IMR-90 (cell line): Measurements from ENCODE around the gene SYPL2. TPM values are rescaled to one million over a fixed set of nuclear protein-coding genes. Genes with fewer than 3 reads are reported as not detected.

Experiments used
- ATAC-seq: fragments of 200-7000 bp; cut with Tn5 transposase; 2 replicates; pipeline ENCODE4 v1.9.1; 2020; ENCODE audit warnings: low read depth, mild to moderate bottlenecking, moderate library complexity
- BruUV-seq: library from RNA; stranded (reverse); fragments of 400-500 nt; replicated peaks from 2 replicates; lab custom pipeline; 2021; lab: Mats Ljungman, UMichigan
- CTCF ChIA-PET: fragments of 300-600 bp; formaldehyde crosslinking; extraction: SDS; loops from one replicate; lab custom pipeline; 2021; ENCODE audit warnings: antibody characterized with exemption; lab: Yijun Ruan, JAX
- POLR2A ChIA-PET: fragments of 300-600 bp; sonication (Branson Sonifier 250); formaldehyde crosslinking; loops from one replicate; lab custom pipeline; 2022; ENCODE audit warnings: antibody characterized with exemption; ENCODE audit not compliant: unreplicated experiment; lab: Charles Lee
- DNase-seq: peaks from one replicate; pipeline ENCODE4 v3.0.0; 2013
- H2AFZ ChIP-seq: replicated peaks from 2 replicates; pipeline ENCODE3; 2013; ENCODE audit warnings: low read length, mild to moderate bottlenecking; ENCODE audit not compliant: poor library complexity
- H2AK5ac ChIP-seq: 2 replicates; pipeline ENCODE4 v1.6.1; 2013; ENCODE audit warnings: low read depth, low read length, inconsistent platforms
- H2AK9ac ChIP-seq: replicated peaks from 2 replicates; pipeline ENCODE3; 2013; ENCODE audit warnings: mild to moderate bottlenecking, low read depth, low read length, moderate library complexity; ENCODE audit not compliant: poor library complexity
- H2BK120ac ChIP-seq: 2 replicates; pipeline ENCODE4 v1.6.1; 2013; ENCODE audit warnings: low read depth, low read length, inconsistent platforms
- H2BK15ac ChIP-seq: 3 replicates; pipeline ENCODE4 v1.6.1; 2013; ENCODE audit warnings: low read depth, low read length, inconsistent platforms
- H2BK20ac ChIP-seq: 2 replicates; pipeline ENCODE4 v1.6.1; 2013; ENCODE audit warnings: low read depth, mild to moderate bottlenecking, inconsistent platforms, low read length, moderate library complexity
- H2BK5ac ChIP-seq: 2 replicates; pipeline ENCODE4 v1.6.1; 2013; ENCODE audit warnings: mild to moderate bottlenecking, low read depth, low read length, inconsistent platforms; ENCODE audit not compliant: poor library complexity, severe bottlenecking
- H3K14ac ChIP-seq: replicated peaks from 2 replicates; pipeline ENCODE4 v1.6.1; 2013; ENCODE audit warnings: low read depth, low read length, inconsistent platforms
- H3K18ac ChIP-seq: 2 replicates; pipeline ENCODE4 v1.6.1; 2013; ENCODE audit warnings: low read depth, low read length, control low read depth
- H3K23ac ChIP-seq: 2 replicates; pipeline ENCODE4 v1.6.1; 2013; ENCODE audit warnings: low read depth, low read length, inconsistent platforms
- H3K27ac ChIP-seq: 2 replicates; pipeline ENCODE4 v1.5.1; 2013; ENCODE audit warnings: mild to moderate bottlenecking, control low read depth, low read length; ENCODE audit not compliant: insufficient read depth
- H3K27me3 ChIP-seq: 2 replicates; pipeline ENCODE4 v1.6.1; 2013; ENCODE audit warnings: low read length; ENCODE audit not compliant: control insufficient read depth, insufficient read depth
- H3K36me3 ChIP-seq: 2 replicates; pipeline ENCODE4 v1.6.1; 2013; ENCODE audit warnings: low read length, mixed read lengths; ENCODE audit not compliant: control insufficient read depth, insufficient read depth
- H3K4ac ChIP-seq: 2 replicates; pipeline ENCODE4 v1.6.1; 2013; ENCODE audit warnings: low read depth, low read length, inconsistent platforms
- H3K4me1 ChIP-seq: 2 replicates; pipeline ENCODE4 v1.6.1; 2013; ENCODE audit warnings: low read length, mixed read lengths; ENCODE audit not compliant: control insufficient read depth, insufficient read depth
- H3K4me2 ChIP-seq: 2 replicates; pipeline ENCODE4 v1.6.1; 2013; ENCODE audit warnings: low read depth, mild to moderate bottlenecking, control low read depth, low read length, moderate library complexity
- H3K4me3 ChIP-seq: 2 replicates; pipeline ENCODE4 v1.5.1; 2013; ENCODE audit warnings: low read depth, mild to moderate bottlenecking, control low read depth, low read length, moderate library complexity; ENCODE audit not compliant: insufficient read depth
- H3K56ac ChIP-seq: 2 replicates; pipeline ENCODE4 v1.6.1; 2013; ENCODE audit warnings: low read length, inconsistent platforms; ENCODE audit not compliant: insufficient read depth; ENCODE audit errors: extremely low read depth
- H3K79me1 ChIP-seq, 2 experiments: 2 replicates each; pipeline ENCODE4 v1.6.1; 2013; ENCODE audit warnings: low read length in 2 of 2, inconsistent platforms in 1 of 2, low read depth in 1 of 2
- H3K9ac ChIP-seq: 2 replicates; pipeline ENCODE4 v1.6.1; 2013; ENCODE audit warnings: low read depth, low read length, control low read depth
- H3K9me1 ChIP-seq: 2 replicates; pipeline ENCODE4 v1.6.1; 2013; ENCODE audit warnings: low read length, inconsistent platforms; ENCODE audit not compliant: insufficient read depth
- H3K9me3 ChIP-seq: 2 replicates; pipeline ENCODE4 v1.6.1; 2013; ENCODE audit warnings: low read length; ENCODE audit not compliant: control insufficient read depth, insufficient read depth
- H4K20me1 ChIP-seq: 2 replicates; pipeline ENCODE4 v1.6.1; 2013; ENCODE audit warnings: low read length, inconsistent platforms; ENCODE audit not compliant: insufficient read depth
- H4K5ac ChIP-seq: 2 replicates; pipeline ENCODE4 v1.6.1; 2013; ENCODE audit warnings: mild to moderate bottlenecking, low read depth, low read length, control low read depth
- H4K8ac ChIP-seq, 2 experiments: 2 replicates each; pipeline ENCODE4 v1.6.1; 2013; ENCODE audit warnings: low read depth in 2 of 2, low read length in 2 of 2, control low read depth in 1 of 2, inconsistent platforms in 1 of 2
- H4K91ac ChIP-seq: 2 replicates; pipeline ENCODE4 v1.6.1; 2013; ENCODE audit warnings: low read depth, low read length, inconsistent platforms; ENCODE audit not compliant: insufficient read depth
- CTCF ChIP-seq: conservative IDR thresholded peaks from 2 replicates; pipeline ENCODE4 v1.5.1; 2012; ENCODE audit warnings: mild to moderate bottlenecking, low read depth, low read length, improper control_type of control experiment
- NFE2L2 ChIP-seq: fragments of 150-350 bp; IDR thresholded peaks from 2 replicates; pipeline ENCODE4 v1.6.1; 2016; ENCODE audit warnings: low read depth, mild to moderate bottlenecking, low read length
- POLR2A ChIP-seq: IDR thresholded peaks from 2 replicates; pipeline ENCODE4 v1.6.1; 2012; ENCODE audit warnings: mild to moderate bottlenecking, low read depth, low read length
- RAD21 ChIP-seq: IDR thresholded peaks from 2 replicates; pipeline ENCODE4 v1.6.1; 2012; ENCODE audit warnings: low read length, improper control_type of control experiment
- RCOR1 ChIP-seq: IDR thresholded peaks from 2 replicates; pipeline ENCODE4 v1.6.1; 2012; ENCODE audit warnings: mild to moderate bottlenecking, low read length, improper control_type of control experiment; ENCODE audit not compliant: insufficient replicate concordance
- WGBS, 2 experiments: methylation state at CpG; one replicate each; pipeline versions ENCODE4 v1.1.5 to v1.1.7; 2013; ENCODE audit warnings: missing lambda C conversion rate in 2 of 2; ENCODE audit not compliant: insufficient read length in 1 of 2; ENCODE audit errors: extremely low coverage in 2 of 2; 5-methylcytosine and 5-hydroxymethylcytosine counted together
- dilution Hi-C: fragments of 300-500 bp; cut with HindIII; formaldehyde crosslinking; loops from one replicate; pipeline ENCODE4 v1.14.3; 2018; ENCODE audit warnings: low sequenced_read_pairs; ENCODE audit not compliant: unreplicated experiment
- in situ Hi-C: fragments of 300-500 bp; cut with MboI; formaldehyde crosslinking; loops from 3 replicates; pipeline ENCODE4 v1.14.3; 2019; ENCODE audit warnings: low sequenced_read_pairs, inconsistent platforms, mixed read lengths
- intact Hi-C: fragments of 100-400 bp; cut with micrococcal nuclease; formaldehyde crosslinking; loops from 2 replicates; pipeline ENCODE4 v1.10.0; 2022
- polyA plus RNA-seq, 3 experiments: library from polyadenylated mRNA; depleted of rRNA; stranded (reverse); fragments of >200 nt; gene quantifications; 2 replicates each; pipeline ENCODE4 v1.2.3, GENCODE V29; 2012; ENCODE audit warnings: low replicate concordance in 1 of 3
- total RNA-seq: library from RNA; depleted of rRNA; stranded (reverse); fragments of >200 nt; gene quantifications from 2 replicates; pipeline ENCODE4 v1.2.3, GENCODE V29; 2012

The SYPL2 gene
- total and polyA plus RNA-seq, 2 of the 4 experiments (the other 2 are of a cell fraction) = under 0.01 to 0.65 TPM

GRCh38 chr1:109434484-109434883 is 31.9 kb upstream of the SYPL2 start:
- no peak overlapping the region for H3K4me2 ChIP-seq
- CTCF ChIA-PET = no interaction called here
- no CpG with 5 or more reads among the region's 1 CpG for WGBS, 2 experiments

More at GRCh38 chr1:109434484-109434883, 31.9 kb upstream of the SYPL2 start:
- no peaks in the 10 kb centered on the region for H3K36me3 ChIP-seq
- peaks cover 0 to 5% of the 10 kb centered on the region in 2 experiments; a peak in 2 of 4 replicates for H3K79me1 ChIP-seq
- no peak overlapping the region for H2BK20ac ChIP-seq
- TF ChIP-seq NFE2L2 = no peak
- TF ChIP-seq CTCF = no peak
- no peak for TF ChIP-seq RAD21
- TF ChIP-seq POLR2A = no peak
- no peak for TF ChIP-seq RCOR1
- no peak overlapping the region for H2BK5ac ChIP-seq
- peaks cover 6% of the 10 kb centered on the region for H3K9me1 ChIP-seq
- H2BK15ac ChIP-seq = no peak overlapping the region
- H3K4me1 ChIP-seq = peaks cover 11% of the 10 kb centered on the region
- H4K8ac ChIP-seq = no peak overlapping the region
- no TSS peak for BruUV-seq
- H3K4ac ChIP-seq = no peak overlapping the region
- dilution Hi-C loops = no loop called here
- H3K4me3 ChIP-seq = no peak overlapping the region
- DNase-seq = no peak
- no peak overlapping the region for H3K18ac ChIP-seq
- H3K27ac ChIP-seq = no peak overlapping the region
- H3K27me3 ChIP-seq = no peaks in the 10 kb centered on the region
- H2AK5ac ChIP-seq = no peak overlapping the region
- H2AK9ac ChIP-seq = no peak overlapping the region
- no peak overlapping the region for H3K14ac ChIP-seq
- ATAC-seq = no peak
- POLR2A ChIA-PET = no interaction called here
- H2AFZ ChIP-seq = no peak overlapping the region
- in situ Hi-C loops = no loop called here
- H4K20me1 ChIP-seq = no peaks in the 10 kb centered on the region
- H4K5ac ChIP-seq = no peak overlapping the region
- no peak overlapping the region for H3K56ac ChIP-seq
- H2BK120ac ChIP-seq = no peak overlapping the region
- H3K9ac ChIP-seq = no peak overlapping the region
- H4K91ac ChIP-seq = no peak overlapping the region
- H3K9me3 ChIP-seq = no peaks in the 10 kb centered on the region; the same call in 1 of the 2 replicates
- H3K23ac ChIP-seq = no peak overlapping the region
- intact Hi-C loops = no loop called here
